Osteoblast (primary cell): ENCODE measurements around the gene NGEF. TPM values are rescaled to one million over a fixed set of nuclear protein-coding genes. Genes with fewer than 3 reads are reported as not detected.

Experiments
- DNase-seq: peaks from one replicate; pipeline ENCODE4 v3.0.0; 2011; ENCODE audit warnings: low spot score, mixed read lengths; ENCODE audit not compliant: insufficient read length; ENCODE audit errors: missing footprints
- H2AFZ ChIP-seq: 2 replicates; pipeline ENCODE4 v1.6.0; 2011; ENCODE audit warnings: mild to moderate bottlenecking, low read length
- H3K27ac ChIP-seq: 2 replicates; pipeline ENCODE4 v1.5.1; 2011; ENCODE audit warnings: mild to moderate bottlenecking, low read depth, low read length, moderate library complexity
- H3K27me3 ChIP-seq: 2 replicates; pipeline ENCODE4 v1.6.0; 2012; ENCODE audit warnings: mild to moderate bottlenecking, control low read depth, inconsistent platforms, low read length, moderate library complexity; ENCODE audit not compliant: insufficient read depth
- H3K36me3 ChIP-seq: 2 replicates; pipeline ENCODE4 v1.5.1; 2011; ENCODE audit warnings: mild to moderate bottlenecking, low read length, control low read depth, moderate library complexity; ENCODE audit not compliant: insufficient read depth
- H3K4me1 ChIP-seq: 2 replicates; pipeline ENCODE4 v1.5.1; 2011; ENCODE audit warnings: mild to moderate bottlenecking, low read length, control low read depth, moderate library complexity; ENCODE audit not compliant: insufficient read depth
- H3K4me2 ChIP-seq: 2 replicates; pipeline ENCODE4 v1.6.0; 2011; ENCODE audit warnings: mild to moderate bottlenecking, low read length; ENCODE audit not compliant: insufficient read depth
- H3K4me3 ChIP-seq: fragments of 200-600 bp; sonication (generic); 3 replicates; pipeline ENCODE4 v1.5.1; 2012; ENCODE audit warnings: mild to moderate bottlenecking, low read length, inconsistent platforms; ENCODE audit not compliant: insufficient read depth
- H3K79me2 ChIP-seq: 2 replicates; pipeline ENCODE4 v1.6.0; 2012; ENCODE audit warnings: mild to moderate bottlenecking, low read length, control low read depth, inconsistent platforms; ENCODE audit not compliant: insufficient read depth
- H3K9me3 ChIP-seq: 2 replicates; pipeline ENCODE4 v1.5.1; 2011; ENCODE audit warnings: low read depth, low read length, control low read depth
- H4K20me1 ChIP-seq: 2 replicates; pipeline ENCODE4 v1.6.0; 2012; ENCODE audit warnings: mild to moderate bottlenecking, low read length, control low read depth; ENCODE audit not compliant: insufficient read depth
- total RNA-seq: library from RNA; depleted of rRNA; stranded (reverse); fragments of >200 nt; gene quantifications from 2 replicates; pipeline ENCODE4 v1.2.3, GENCODE V29; 2012
- TF ChIP-seq, protein P1 (sequence below): IDR thresholded peaks from 2 replicates; pipeline ENCODE4 v1.5.1; 2011; ENCODE audit warnings: mild to moderate bottlenecking, low read depth, low read length, moderate library complexity; ENCODE audit errors: extremely low read depth

The NGEF gene
- total RNA-seq, 1 donor: not detected

DNA sequence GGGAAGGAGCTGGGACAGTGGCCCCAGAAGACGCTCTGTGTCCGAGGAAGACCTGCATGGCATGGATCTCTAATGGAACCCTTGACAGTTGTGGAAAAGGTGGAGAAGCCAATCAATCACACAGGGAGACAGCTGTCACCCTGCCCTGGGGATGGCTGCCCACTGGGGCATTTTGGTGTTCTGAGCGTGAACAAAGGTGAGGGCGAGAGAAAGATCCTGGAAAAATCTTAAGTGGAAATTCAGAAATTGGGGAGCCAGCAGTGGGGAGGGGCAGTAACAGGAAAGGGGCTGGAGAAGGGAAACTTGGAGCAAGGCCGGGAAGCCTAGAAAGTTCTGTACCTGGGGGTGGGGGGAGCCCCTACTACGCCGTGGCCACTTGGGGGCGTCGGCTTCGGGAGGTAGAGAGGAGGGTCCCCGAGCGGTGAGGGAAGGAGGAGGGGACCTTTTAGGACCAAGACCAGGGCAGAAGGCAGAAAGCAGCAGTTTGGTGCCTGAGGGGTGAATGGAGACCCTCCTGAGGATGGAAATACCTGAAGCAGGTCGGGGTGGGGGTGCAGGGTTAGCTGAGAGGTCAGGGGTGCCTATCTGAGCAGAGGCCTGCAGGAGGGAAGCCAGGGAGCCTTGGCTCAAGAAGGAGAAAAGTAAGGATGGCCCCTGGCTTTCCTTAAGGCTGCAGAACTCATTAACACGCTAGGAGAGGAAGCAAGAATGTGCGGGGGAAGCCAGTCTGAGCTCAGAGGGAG lies 30.0 kb downstream of the NGEF start:
- Histone ChIP-seq H3K4me1 (peaks cover 27% of the 10 kb centered on the region), H4K20me1 (no peaks in the 10 kb centered on the region), H2AFZ (no peak overlapping the region), H3K9me3 (no peaks in the 10 kb centered on the region), H3K27me3 (peaks cover 2% of the 10 kb centered on the region), H3K27ac (no peak overlapping the region), H3K36me3 (no peaks in the 10 kb centered on the region), H3K4me2 (no peak overlapping the region), H3K79me2 (no peaks in the 10 kb centered on the region), H3K4me3 (no peak overlapping the region)
- TF ChIP-seq, protein P1, sequence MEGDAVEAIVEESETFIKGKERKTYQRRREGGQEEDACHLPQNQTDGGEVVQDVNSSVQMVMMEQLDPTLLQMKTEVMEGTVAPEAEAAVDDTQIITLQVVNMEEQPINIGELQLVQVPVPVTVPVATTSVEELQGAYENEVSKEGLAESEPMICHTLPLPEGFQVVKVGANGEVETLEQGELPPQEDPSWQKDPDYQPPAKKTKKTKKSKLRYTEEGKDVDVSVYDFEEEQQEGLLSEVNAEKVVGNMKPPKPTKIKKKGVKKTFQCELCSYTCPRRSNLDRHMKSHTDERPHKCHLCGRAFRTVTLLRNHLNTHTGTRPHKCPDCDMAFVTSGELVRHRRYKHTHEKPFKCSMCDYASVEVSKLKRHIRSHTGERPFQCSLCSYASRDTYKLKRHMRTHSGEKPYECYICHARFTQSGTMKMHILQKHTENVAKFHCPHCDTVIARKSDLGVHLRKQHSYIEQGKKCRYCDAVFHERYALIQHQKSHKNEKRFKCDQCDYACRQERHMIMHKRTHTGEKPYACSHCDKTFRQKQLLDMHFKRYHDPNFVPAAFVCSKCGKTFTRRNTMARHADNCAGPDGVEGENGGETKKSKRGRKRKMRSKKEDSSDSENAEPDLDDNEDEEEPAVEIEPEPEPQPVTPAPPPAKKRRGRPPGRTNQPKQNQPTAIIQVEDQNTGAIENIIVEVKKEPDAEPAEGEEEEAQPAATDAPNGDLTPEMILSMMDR: no peak
- DNase-seq: no peak

DNA sequence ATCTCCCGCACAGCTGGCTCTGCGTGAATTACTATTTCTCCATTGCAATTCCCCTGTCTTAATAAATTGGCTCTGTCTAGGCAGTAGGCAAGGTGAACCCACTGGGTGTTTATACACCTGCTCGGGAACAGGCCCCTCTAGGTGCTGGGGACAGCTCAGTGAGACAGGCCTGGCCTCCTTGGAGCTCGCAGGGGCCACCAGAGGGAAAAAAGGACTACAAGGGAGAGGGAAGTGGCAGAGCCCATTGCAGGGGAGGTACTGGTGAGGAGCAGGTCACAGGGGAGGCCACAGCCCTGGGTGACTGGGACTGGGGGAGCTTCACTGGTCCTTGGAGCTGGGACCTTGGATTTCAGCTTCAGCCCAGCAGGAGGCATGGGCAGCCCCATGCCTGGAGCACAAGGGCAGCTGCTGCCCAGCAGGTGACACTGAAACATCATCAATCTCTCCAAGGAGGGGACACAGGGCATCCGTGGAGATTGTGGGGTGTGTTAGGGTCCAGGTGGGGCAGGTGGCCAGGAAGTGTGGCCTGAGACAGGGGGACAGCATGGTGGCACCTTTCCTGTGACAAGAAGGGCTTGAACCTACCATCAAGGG lies 31.2 kb downstream of the NGEF start:
- Histone ChIP-seq H3K4me3 (no peak overlapping the region), H4K20me1 (no peaks in the 10 kb centered on the region), H3K9me3 (no peaks in the 10 kb centered on the region), H3K27me3 (peaks cover 2% of the 10 kb centered on the region), H2AFZ (no peak overlapping the region), H3K4me2 (no peak overlapping the region), H3K4me1 (peaks cover 19% of the 10 kb centered on the region), H3K27ac (no peak overlapping the region), H3K36me3 (no peaks in the 10 kb centered on the region), H3K79me2 (no peaks in the 10 kb centered on the region)
- no peak for DNase-seq
- TF ChIP-seq, protein P1: no peak

DNA sequence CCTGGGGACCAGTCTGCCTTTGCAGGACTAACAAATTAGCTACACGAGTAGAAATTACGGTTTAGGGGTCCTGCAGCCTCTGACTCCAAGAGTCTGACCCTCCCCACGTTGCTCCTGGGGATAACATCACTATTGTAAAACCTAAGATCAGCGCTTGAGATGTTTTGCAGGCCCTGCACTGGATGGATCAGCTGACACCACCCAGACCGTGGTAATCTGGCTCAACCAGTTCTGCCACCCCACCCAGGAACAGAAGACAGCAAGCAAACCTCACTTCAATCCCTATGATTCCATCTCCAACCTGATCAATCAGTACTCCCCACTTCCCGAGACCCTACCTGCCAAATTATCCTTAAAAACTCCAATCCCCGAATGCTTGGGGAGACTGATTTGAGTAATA lies 31.7 kb downstream of the NGEF start:
- H2AFZ ChIP-seq: no peak overlapping the region
- no peaks in the 10 kb centered on the region for H4K20me1 ChIP-seq
- no peak for DNase-seq
- H3K27ac ChIP-seq: no peak overlapping the region
- no peak overlapping the region for H3K4me3 ChIP-seq
- peaks cover 19% of the 10 kb centered on the region for H3K4me1 ChIP-seq
- TF ChIP-seq, protein P1: no peak
- no peaks in the 10 kb centered on the region for H3K79me2 ChIP-seq
- H3K4me2 ChIP-seq: no peak overlapping the region
- no peaks in the 10 kb centered on the region for H3K9me3 ChIP-seq
- no peaks in the 10 kb centered on the region for H3K36me3 ChIP-seq
- H3K27me3 ChIP-seq: peaks cover 2% of the 10 kb centered on the region

DNA sequence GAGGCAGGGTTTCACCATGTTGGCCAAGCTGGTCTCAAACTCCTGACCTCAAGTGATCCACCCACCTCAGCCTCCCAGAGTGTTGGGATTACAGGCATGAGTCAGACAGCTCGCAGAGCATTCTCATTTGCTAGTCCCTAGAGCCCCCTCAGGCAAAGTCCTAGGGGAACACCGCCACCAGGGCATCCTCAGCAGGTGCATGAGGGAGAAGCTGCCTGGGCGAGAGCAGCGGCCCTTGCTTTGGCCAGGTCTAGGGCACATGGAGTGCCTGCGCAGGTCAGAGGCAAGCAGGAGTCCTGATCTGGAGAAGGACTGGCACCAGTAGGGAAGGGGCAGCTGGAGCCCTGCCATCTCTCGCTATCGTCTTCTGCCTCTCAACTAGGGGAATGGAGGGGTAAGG lies 32.4 kb downstream of the NGEF start:
- Histone ChIP-seq H3K79me2 (no peaks in the 10 kb centered on the region), H3K27ac (no peak overlapping the region), H3K4me1 (peaks cover 19% of the 10 kb centered on the region), H3K36me3 (no peaks in the 10 kb centered on the region), H3K27me3 (peaks cover 2% of the 10 kb centered on the region), H3K4me2 (no peak overlapping the region), H4K20me1 (no peaks in the 10 kb centered on the region), H3K4me3 (no peak overlapping the region), H2AFZ (no peak overlapping the region), H3K9me3 (no peaks in the 10 kb centered on the region)
- no peak for DNase-seq
- TF ChIP-seq, protein P1: no peak
